ENCODE data around the gene PPP1R12B.
A peak's percentile ranks its signal among the peaks of the same experiment; 100 is the strongest.
"Not testable (repeated sequence)": the region's sequence is repeated elsewhere in the genome, so short reads cannot be mapped to it uniquely, and the experiment has no call there.

PPP1R12B gene

GRCh38 chr1:202588503-202589189 lies 240.1 kb downstream of the PPP1R12B start:
- DNase-seq, result no peak

GRCh38 chr1:202589190-202589930 lies 240.9 kb downstream of the PPP1R12B start:
- DNase-seq, result no peak

- no peak for DNase-seq
These were observed 241.6 kb downstream of the PPP1R12B start for GRCh38 chr1:202590126-202590525.

GRCh38 chr1:202590975-202591411 lies 242.5 kb downstream of the PPP1R12B start:
- no peak for DNase-seq

- DNase-seq, result no peak
These were observed 243.0 kb downstream of the PPP1R12B start for GRCh38 chr1:202591515-202591914.

- no peak for DNase-seq
These were observed 243.6 kb downstream of the PPP1R12B start for GRCh38 chr1:202592146-202592545.

- DNase-seq, result no peak
These were observed 245.3 kb downstream of the PPP1R12B start for GRCh38 chr1:202593845-202594244.

- no peak for DNase-seq
These were observed 248.1 kb downstream of the PPP1R12B start for GRCh38 chr1:202596638-202597037.

- no peak for DNase-seq
These were observed 248.7 kb downstream of the PPP1R12B start for GRCh38 chr1:202597090-202597761.

GRCh38 chr1:202599669-202600431 lies 251.4 kb downstream of the PPP1R12B start:
- peak; percentile 14 for DNase-seq

GRCh38 chr1:202600432-202601041 lies 252.0 kb downstream of the PPP1R12B start:
- no peak for DNase-seq

- no peak for DNase-seq
These were observed 254.9 kb downstream of the PPP1R12B start for GRCh38 chr1:202603435-202603834.

- DNase-seq, result no peak
These were observed 257.0 kb downstream of the PPP1R12B start for GRCh38 chr1:202605515-202605914.

GRCh38 chr1:202612036-202612435 lies 263.5 kb downstream of the PPP1R12B start:
- DNase-seq, result not testable (repeated sequence)

GRCh38 chr1:202613571-202613970 lies 265.1 kb downstream of the PPP1R12B start:
- no peak for DNase-seq

GRCh38 chr1:202614363-202615207 lies 266.1 kb downstream of the PPP1R12B start:
- not testable (repeated sequence) for DNase-seq

GRCh38 chr1:202615208-202615500 lies 266.7 kb downstream of the PPP1R12B start:
- not testable (repeated sequence) for DNase-seq

- DNase-seq, result peak; percentile 39
These were observed 267.2 kb downstream of the PPP1R12B start for GRCh38 chr1:202615501-202616354.

GRCh38 chr1:202616355-202616915 lies 267.9 kb downstream of the PPP1R12B start:
- DNase-seq, result no peak

GRCh38 chr1:202619012-202619411 lies 270.5 kb downstream of the PPP1R12B start:
- not testable (repeated sequence) for DNase-seq

Measured in CD4-positive, alpha-beta T cell treated with Interferon gamma for 1 hour (primary cell).